Choroid plexus epithelial cell (primary cell): ENCODE measurements around the gene NUP155.
"Not testable (repeated sequence)": the region's sequence is repeated elsewhere in the genome, so short reads cannot be mapped to it uniquely, and the experiment has no call there.

Experiments
- DNase-seq: peaks from one replicate; pipeline ENCODE4 v3.0.0-alpha.2; 2010; ENCODE audit warnings: low read depth
- H3K4me3 ChIP-seq: 2 replicates; pipeline ENCODE4 v1.5.1; 2011; ENCODE audit warnings: low read depth, mild to moderate bottlenecking, control low read depth, low read length, moderate library complexity
- CTCF ChIP-seq: conservative IDR thresholded peaks from 2 replicates; pipeline ENCODE4 v1.5.1; 2011; ENCODE audit warnings: low read depth, mild to moderate bottlenecking, control low read depth, inconsistent platforms, low read length, moderate library complexity

The NUP155 gene

GRCh38 chr5:37370864-37371726 lies at the start of gene NUP155:
TSS of gene NUP155 (minus strand) at chr5:37371106. CDS start at chr5:37370977, 129 bp downstream.
- no peak for TF ChIP-seq CTCF
- peak within 1 kb of the TSS; percentile 94 for H3K4me3 ChIP-seq
- DNase-seq, result peak; percentile 96

- no peak for DNase-seq
- TF ChIP-seq CTCF, result no peak
- no peak overlapping the region for H3K4me3 ChIP-seq
These were observed 46.4 kb upstream of the NUP155 start for GRCh38 chr5:37417347-37417746.

- not testable (repeated sequence) for H3K4me3 ChIP-seq
These were observed 44.5 kb upstream of the NUP155 start for GRCh38 chr5:37415456-37415855.

GRCh38 chr5:37412515-37412914 lies 41.6 kb upstream of the NUP155 start:
- no peak for DNase-seq

More at GRCh38 chr5:37415456-37415855, 44.5 kb upstream of the NUP155 start:
- not testable (repeated sequence) for DNase-seq

GRCh38 chr5:37400501-37400900 lies 29.6 kb upstream of the NUP155 start:
- peak; percentile 57 for DNase-seq
- TF ChIP-seq CTCF, result no peak
- H3K4me3 ChIP-seq, result no peak overlapping the region

More at GRCh38 chr5:37412515-37412914, 41.6 kb upstream of the NUP155 start:
- TF ChIP-seq CTCF, result no peak
- H3K4me3 ChIP-seq, result no peak overlapping the region

- no peak for DNase-seq
- H3K4me3 ChIP-seq, result no peak overlapping the region
- no peak for TF ChIP-seq CTCF
These were observed 25.4 kb upstream of the NUP155 start for GRCh38 chr5:37396352-37396751.

- H3K4me3 ChIP-seq, result no peak overlapping the region
- no peak for DNase-seq
- TF ChIP-seq CTCF, result no peak
These were observed 20.7 kb upstream of the NUP155 start for GRCh38 chr5:37391591-37391990.
